Gastrocnemius medialis (tissue), 4 donors: ENCODE data around the gene VPS35L. TPM values are rescaled to one million over a fixed set of nuclear protein-coding genes. Genes with fewer than 3 reads are reported as not detected.
A peak's percentile ranks its signal among the peaks of the same experiment; 100 is the strongest.

Source experiments
- ATAC-seq, 2 donors: fragments of 150-250 bp; one replicate each; pipeline ENCODE4 v1.9.1; 2016
- DNase-seq, 2 donors: peaks; one replicate each; pipeline ENCODE4 v3.0.0-alpha.2; 2019
- H3K27ac ChIP-seq, 4 donors: fragments of 200-600 bp; sonication (generic); 1 replicate in 1 of 4; 2 replicates in 3 of 4; pipeline ENCODE4 v1.5.1; 2016 to 2018; ENCODE audit warnings: mild to moderate bottlenecking in 2 of 4, moderate library complexity in 1 of 4
- H3K27me3 ChIP-seq, 3 donors: fragments of 200-600 bp; sonication (generic) in 2 of 3; 1 replicate in 1 of 3; 2 replicates in 2 of 3; pipeline versions ENCODE4 v1.5.1 to v1.6.0; 2016 to 2019; ENCODE audit warnings: mild to moderate bottlenecking in 1 of 3, moderate library complexity in 1 of 3
- H3K36me3 ChIP-seq, 2 donors: fragments of 200-600 bp; sonication (generic) in 1 of 2; one replicate each; pipeline ENCODE4 v1.5.1; 2017 to 2018
- H3K4me1 ChIP-seq, 2 donors: fragments of 200-600 bp; sonication (generic) in 1 of 2; one replicate each; pipeline ENCODE4 v1.5.1; 2016 to 2017; ENCODE audit warnings: mild to moderate bottlenecking in 2 of 2
- H3K4me3 ChIP-seq, 4 donors: fragments of 200-600 bp; sonication (generic) in 3 of 4; 1 replicate in 1 of 4; 2 replicates in 3 of 4; pipeline ENCODE4 v1.5.1; 2016 to 2019; ENCODE audit warnings: mild to moderate bottlenecking in 2 of 4
- H3K9me3 ChIP-seq, 3 donors: fragments of 200-600 bp; sonication (generic) in 2 of 3; 1 replicate in 1 of 3; 2 replicates in 2 of 3; pipeline ENCODE4 v1.5.1; 2016 to 2019
- CTCF ChIP-seq, 5 experiments: fragments of 450-650 bp in 3 of 5; fragments of 200-600 bp in 2 of 5; sonication (generic) in 2 of 5; IDR thresholded peaks in 4 of 5; conservative IDR thresholded peaks in 1 of 5; 1 replicate in 4 of 5; 2 replicates in 1 of 5; pipeline ENCODE4 v1.5.1; 2016 to 2019; ENCODE audit warnings: antibody characterized with exemption in 5 of 5, mild to moderate bottlenecking in 3 of 5, moderate library complexity in 3 of 5
- POLR2A ChIP-seq, 2 donors: fragments of 450-650 bp; IDR thresholded peaks; one replicate each; pipeline ENCODE4 v1.6.1; 2017; ENCODE audit warnings: antibody characterized with exemption in 2 of 2, mild to moderate bottlenecking in 2 of 2, moderate library complexity in 2 of 2
- in situ Hi-C, 4 donors: fragments of 200-750 bp; cut with MboI; loops; one replicate each; pipeline versions ENCODE4 v1.15.0 to v1.8.0; 2017; ENCODE audit warnings: low sequenced_read_pairs in 4 of 4
- intact Hi-C: fragments of 100-400 bp; cut with DNase I; formaldehyde crosslinking; loops from one replicate; pipeline ENCODE4 v1.15.1; 2023; ENCODE audit warnings: low total_unique reads
- total RNA-seq, 4 donors: library from RNA; depleted of rRNA; stranded (reverse); fragments of >200 nt; gene quantifications; one replicate each; pipeline versions ENCODE4 v1.1.0 to v1.2.3, GENCODE V29; 2016

VPS35L gene
- total RNA-seq, 4 donors from 2014 or later: 16.9 to 29.1 (median 24.8) TPM

- peak overlapping the region; percentile 59 to 95 (median 64) for H3K4me3 ChIP-seq
- intact Hi-C loops: loop anchor here (1.0 to 10.0 kb wide), 5 partner anchors 34 to 1349 kb away; partner anchors contain the start of genes COQ7, DCUN1D3, GDE1 and IQCK
- in situ Hi-C loops: no loop called here
- H3K9me3 ChIP-seq: no peaks in the 10 kb centered on the region
- H3K36me3 ChIP-seq: no peaks in the 10 kb centered on the region
- DNase-seq: no peak
- ATAC-seq: peak in 1 of 2 donors; percentile 3
- H3K4me1 ChIP-seq: peaks cover 8 to 17% of the 10 kb centered on the region in 2 donors
- no peak for TF ChIP-seq POLR2A (IDR thresholded peaks at IDR 0.05)
- no peak for TF ChIP-seq CTCF (IDR thresholded peaks at IDR 0.05 in 4 of 5, conservative IDR thresholded peaks at IDR 0.05 in 1 of 5)
- H3K27me3 ChIP-seq: no peaks in the 10 kb centered on the region
- peak overlapping the region; percentile 91 to 95 (median 92) for H3K27ac ChIP-seq
Measured at GRCh38 chr16:19555938-19556771, 652 bp downstream of the VPS35L start.

- Histone ChIP-seq H3K36me3 (no peaks in the 10 kb centered on the region), H3K4me3 (no peak overlapping the region), H3K4me1 (peaks cover 8 to 13% of the 10 kb centered on the region in 2 donors), H3K27ac (no peak overlapping the region), H3K27me3 (no peaks in the 10 kb centered on the region), H3K9me3 (no peaks in the 10 kb centered on the region)
- in situ Hi-C loops (no loop called here), intact Hi-C loops (loop anchor here (1.0 to 10.0 kb wide), 3 partner anchors 327 to 1345 kb away; partner anchors contain the start of genes DCUN1D3 and LYRM1)
- no peak for DNase-seq
- no peak for ATAC-seq
- TF ChIP-seq POLR2A (IDR thresholded peaks at IDR 0.05) (no peak), CTCF (IDR thresholded peaks at IDR 0.05 in 4 of 5, conservative IDR thresholded peaks at IDR 0.05 in 1 of 5) (peak; percentile 49 to 76 (median 49))
Measured at GRCh38 chr16:19559242-19559910, 3.9 kb downstream of the VPS35L start.

GRCh38 chr16:19560078-19560477 lies 4.6 kb downstream of the VPS35L start:
- in situ Hi-C loops: no loop called here
- intact Hi-C loops: no loop called here
- no peak overlapping the region for H3K27ac ChIP-seq
- no peaks in the 10 kb centered on the region for H3K27me3 ChIP-seq
- ATAC-seq (no peak), DNase-seq (no peak)
- peaks cover 8% of the 10 kb centered on the region in 2 donors for H3K4me1 ChIP-seq
- H3K36me3 ChIP-seq: peaks cover 0 to 5% of the 10 kb centered on the region in 2 donors
- H3K9me3 ChIP-seq: no peaks in the 10 kb centered on the region
- H3K4me3 ChIP-seq: no peak overlapping the region
- TF ChIP-seq CTCF (IDR thresholded peaks at IDR 0.05 in 4 of 5, conservative IDR thresholded peaks at IDR 0.05 in 1 of 5) (no peak), POLR2A (IDR thresholded peaks at IDR 0.05) (no peak)

GRCh38 chr16:19563377-19563776 lies 7.9 kb downstream of the VPS35L start:
- no peak for TF ChIP-seq POLR2A (IDR thresholded peaks at IDR 0.05)
- TF ChIP-seq CTCF (IDR thresholded peaks at IDR 0.05 in 4 of 5, conservative IDR thresholded peaks at IDR 0.05 in 1 of 5): no peak
- H3K4me3 ChIP-seq: no peak overlapping the region
- intact Hi-C loops: no loop called here
- H3K27ac ChIP-seq: no peak overlapping the region
- ATAC-seq: no peak
- peaks cover 0 to 11% of the 10 kb centered on the region in 2 donors for H3K36me3 ChIP-seq
- no peak for DNase-seq
- in situ Hi-C loops: no loop called here
- no peaks in the 10 kb centered on the region for H3K4me1 ChIP-seq
- no peaks in the 10 kb centered on the region for H3K27me3 ChIP-seq
- H3K9me3 ChIP-seq: no peaks in the 10 kb centered on the region
